SU-DHL-6 (cell line): Measurements from ENCODE around the gene C16orf78.

Experiments
- H2AFZ ChIP-seq: fragments of 200-600 bp; sonication (generic); 2 replicates; pipeline ENCODE4 v1.6.1; 2014; ENCODE audit warnings: low read depth, mild to moderate bottlenecking, moderate library complexity, mixed read lengths, antibody characterized with exemption, low read length; ENCODE audit not compliant: severe bottlenecking
- H3F3A ChIP-seq: fragments of 200-600 bp; shearing (Covaris generic); 2 replicates; pipeline ENCODE4 v1.6.0; 2016; ENCODE audit warnings: antibody characterized with exemption, mild to moderate bottlenecking; ENCODE audit not compliant: insufficient read depth
- H3K27ac ChIP-seq: fragments of 200-600 bp; sonication (generic); 2 replicates; pipeline ENCODE4 v1.5.1; 2016; ENCODE audit warnings: low read depth, mild to moderate bottlenecking, low read length, moderate library complexity, mixed read lengths
- H3K27me3 ChIP-seq: fragments of 200-600 bp; sonication (generic), shearing (Covaris generic); 2 replicates; pipeline ENCODE4 v1.6.0; 2014; ENCODE audit warnings: mild to moderate bottlenecking, low read length
- H3K36me3 ChIP-seq: fragments of 200-600 bp; sonication (generic); 2 replicates; pipeline ENCODE4 v1.6.1; 2014; ENCODE audit warnings: mild to moderate bottlenecking, low read length, mixed read lengths
- H3K4me2 ChIP-seq: fragments of 300-600, 200-600 bp; shearing (Covaris generic), sonication (generic); 2 replicates; pipeline ENCODE4 v1.6.0; 2014; ENCODE audit warnings: low read length, low read depth, mild to moderate bottlenecking; ENCODE audit not compliant: poor library complexity, severe bottlenecking
- H3K4me3 ChIP-seq: fragments of 200-600 bp; sonication (generic); 2 replicates; pipeline ENCODE4 v1.5.1; 2014; ENCODE audit warnings: antibody characterized with exemption, low read length, mild to moderate bottlenecking, mixed read lengths; ENCODE audit not compliant: insufficient read depth, poor library complexity, severe bottlenecking
- H3K79me2 ChIP-seq: fragments of 200-600 bp; sonication (generic); 2 replicates; pipeline ENCODE4 v1.6.1; 2014; ENCODE audit warnings: mild to moderate bottlenecking, low read length, moderate library complexity; ENCODE audit not compliant: insufficient read depth
- H3K9ac ChIP-seq: fragments of 200-600 bp; sonication (generic); 2 replicates; pipeline ENCODE4 v1.7.0; 2014; ENCODE audit warnings: mild to moderate bottlenecking, low read length
- H3K9me2 ChIP-seq: fragments of 200-600 bp; sonication (generic); replicated peaks from 2 replicates; pipeline ENCODE4 v1.6.1; 2014; ENCODE audit warnings: low read length; ENCODE audit not compliant: insufficient read depth
- H3K9me3 ChIP-seq: fragments of 200-600 bp; sonication (generic); 2 replicates; pipeline ENCODE4 v1.6.1; 2014; ENCODE audit warnings: low read length, mixed read lengths; ENCODE audit not compliant: insufficient read depth
- H4K20me1 ChIP-seq: fragments of 200-600 bp; sonication (generic); 2 replicates; pipeline ENCODE4 v1.6.1; 2014; ENCODE audit warnings: low read depth, mild to moderate bottlenecking, antibody characterized with exemption, low read length, moderate library complexity, mixed read lengths
- EZH2phosphoT487 ChIP-seq: fragments of 200-600 bp; sonication (generic), shearing (Covaris generic); conservative IDR thresholded peaks from 2 replicates; pipeline ENCODE4 v1.6.1; 2018; ENCODE audit warnings: mild to moderate bottlenecking, antibody characterized with exemption, low read length, moderate library complexity, mixed read lengths
- TF ChIP-seq, protein P1 (sequence below): fragments of 200-600 bp; sonication (generic); IDR thresholded peaks from one replicate; pipeline ENCODE4 v1.5.1; 2017; ENCODE audit warnings: antibody characterized with exemption, mild to moderate bottlenecking, low read length, moderate library complexity; ENCODE audit not compliant: insufficient read depth, poor library complexity, severe bottlenecking

C16orf78 gene

DNA sequence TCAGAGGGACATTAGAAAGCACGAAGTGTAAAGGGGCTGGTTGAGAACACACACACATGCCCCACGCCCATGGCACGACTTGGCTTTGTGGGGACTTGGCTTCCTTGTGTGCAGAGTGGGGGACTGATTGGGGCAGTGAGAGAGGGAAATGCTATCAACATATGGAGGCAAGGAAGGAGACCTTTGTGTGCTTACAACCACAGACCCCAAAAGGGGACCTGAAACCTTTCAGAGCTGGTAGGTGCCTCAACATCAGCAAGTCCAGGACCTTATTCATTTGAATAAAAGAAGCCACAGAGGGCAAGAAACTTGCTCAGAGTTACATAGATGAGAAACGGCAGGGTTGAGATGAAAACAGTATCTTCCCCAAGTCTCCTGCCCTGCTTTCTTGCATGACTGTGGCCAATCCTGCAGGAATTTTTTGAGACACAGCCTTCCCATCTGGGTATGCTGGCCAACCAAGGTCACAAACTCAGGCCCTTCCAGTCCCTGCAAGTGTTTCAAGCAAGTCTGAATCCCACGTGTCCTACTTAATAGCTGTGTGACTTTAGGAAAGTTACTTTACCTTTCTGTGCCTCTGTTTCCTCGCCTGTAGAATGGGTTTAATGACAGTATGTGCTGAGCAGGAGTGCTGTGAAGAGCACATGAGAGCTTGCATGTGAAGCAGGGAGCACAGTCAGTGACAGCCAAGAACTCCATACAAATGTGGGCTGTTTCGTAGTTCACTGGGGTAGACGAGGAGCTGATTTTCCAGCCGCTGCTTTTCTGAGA lies 26.2 kb downstream of the C16orf78 start:
- H3K9ac ChIP-seq = no peak overlapping the region
- no peaks in the 10 kb centered on the region for H3K36me3 ChIP-seq
- H3K27me3 ChIP-seq = no peaks in the 10 kb centered on the region
- no peaks in the 10 kb centered on the region for H3K79me2 ChIP-seq
- H3F3A ChIP-seq = no peaks in the 10 kb centered on the region
- H3K9me2 ChIP-seq = no peaks in the 10 kb centered on the region
- H2AFZ ChIP-seq = no peak overlapping the region
- TF ChIP-seq EZH2phosphoT487 = no peak
- TF ChIP-seq, protein P1, sequence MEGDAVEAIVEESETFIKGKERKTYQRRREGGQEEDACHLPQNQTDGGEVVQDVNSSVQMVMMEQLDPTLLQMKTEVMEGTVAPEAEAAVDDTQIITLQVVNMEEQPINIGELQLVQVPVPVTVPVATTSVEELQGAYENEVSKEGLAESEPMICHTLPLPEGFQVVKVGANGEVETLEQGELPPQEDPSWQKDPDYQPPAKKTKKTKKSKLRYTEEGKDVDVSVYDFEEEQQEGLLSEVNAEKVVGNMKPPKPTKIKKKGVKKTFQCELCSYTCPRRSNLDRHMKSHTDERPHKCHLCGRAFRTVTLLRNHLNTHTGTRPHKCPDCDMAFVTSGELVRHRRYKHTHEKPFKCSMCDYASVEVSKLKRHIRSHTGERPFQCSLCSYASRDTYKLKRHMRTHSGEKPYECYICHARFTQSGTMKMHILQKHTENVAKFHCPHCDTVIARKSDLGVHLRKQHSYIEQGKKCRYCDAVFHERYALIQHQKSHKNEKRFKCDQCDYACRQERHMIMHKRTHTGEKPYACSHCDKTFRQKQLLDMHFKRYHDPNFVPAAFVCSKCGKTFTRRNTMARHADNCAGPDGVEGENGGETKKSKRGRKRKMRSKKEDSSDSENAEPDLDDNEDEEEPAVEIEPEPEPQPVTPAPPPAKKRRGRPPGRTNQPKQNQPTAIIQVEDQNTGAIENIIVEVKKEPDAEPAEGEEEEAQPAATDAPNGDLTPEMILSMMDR = no peak
- H3K27ac ChIP-seq = no peak overlapping the region
- no peak overlapping the region for H3K4me2 ChIP-seq
- H4K20me1 ChIP-seq = no peaks in the 10 kb centered on the region
- no peaks in the 10 kb centered on the region for H3K9me3 ChIP-seq
- H3K4me3 ChIP-seq = no peak overlapping the region

- H3K27ac ChIP-seq = no peak overlapping the region
- H4K20me1 ChIP-seq = no peaks in the 10 kb centered on the region
- no peaks in the 10 kb centered on the region for H3K36me3 ChIP-seq
Measured at GRCh38 chr16:49400611-49401010, 27.0 kb downstream of the C16orf78 start.

DNA sequence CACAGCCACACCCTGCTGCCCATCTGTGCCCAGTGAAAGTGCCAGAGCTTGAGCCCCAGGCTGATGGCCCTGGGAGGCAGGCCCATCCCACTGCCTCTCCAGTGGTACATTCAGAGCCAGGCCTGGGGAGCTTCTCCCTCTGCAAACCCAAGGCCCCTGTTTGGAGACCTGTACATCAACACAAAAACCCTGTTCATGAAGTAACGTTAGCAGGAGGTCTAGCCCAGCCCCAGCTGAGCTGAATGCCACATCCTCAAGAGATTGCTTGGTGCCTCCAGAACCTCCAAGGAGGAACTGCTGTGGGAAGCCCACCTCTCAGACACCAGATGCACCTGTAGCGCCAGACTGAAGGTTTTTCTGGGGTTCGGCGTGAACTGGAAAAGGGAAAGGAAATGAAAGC lies 31.5 kb downstream of the C16orf78 start:
- Histone ChIP-seq H3K9ac (no peak overlapping the region), H3K27ac (no peak overlapping the region), H4K20me1 (no peaks in the 10 kb centered on the region), H3K9me2 (no peaks in the 10 kb centered on the region), H3K4me3 (no peak overlapping the region), H3F3A (no peaks in the 10 kb centered on the region), H2AFZ (no peak overlapping the region), H3K27me3 (no peaks in the 10 kb centered on the region), H3K79me2 (no peaks in the 10 kb centered on the region), H3K36me3 (no peaks in the 10 kb centered on the region), H3K9me3 (no peaks in the 10 kb centered on the region), H3K4me2 (no peak overlapping the region)
- TF ChIP-seq, protein P1 = no peak
- no peak for TF ChIP-seq EZH2phosphoT487

More at GRCh38 chr16:49400611-49401010, 27.0 kb downstream of the C16orf78 start:
- no peaks in the 10 kb centered on the region for H3K79me2 ChIP-seq
- no peak overlapping the region for H3K9ac ChIP-seq
- H3K27me3 ChIP-seq = no peaks in the 10 kb centered on the region
- no peak overlapping the region for H3K4me3 ChIP-seq
- no peak overlapping the region for H3K4me2 ChIP-seq
- no peaks in the 10 kb centered on the region for H3K9me2 ChIP-seq
- H3K9me3 ChIP-seq = no peaks in the 10 kb centered on the region
- TF ChIP-seq, protein P1 = no peak
- TF ChIP-seq EZH2phosphoT487 = no peak
- no peak overlapping the region for H2AFZ ChIP-seq
- no peaks in the 10 kb centered on the region for H3F3A ChIP-seq
